GM19372 (cell line): ENCODE measurements around the gene MUC12.
"Not testable (repeated sequence)": the region's sequence is repeated elsewhere in the genome, so short reads cannot be mapped to it uniquely, and the experiment has no call there.

Source experiments
- ATAC-seq: cut with Tn5 transposase; IDR thresholded peaks from one replicate; pipeline ENCODE4 v1.9.1; 2021; ENCODE audit warnings: mild to moderate bottlenecking, low read depth, moderate library complexity; ENCODE audit not compliant: unreplicated experiment

Gene MUC12

DNA sequence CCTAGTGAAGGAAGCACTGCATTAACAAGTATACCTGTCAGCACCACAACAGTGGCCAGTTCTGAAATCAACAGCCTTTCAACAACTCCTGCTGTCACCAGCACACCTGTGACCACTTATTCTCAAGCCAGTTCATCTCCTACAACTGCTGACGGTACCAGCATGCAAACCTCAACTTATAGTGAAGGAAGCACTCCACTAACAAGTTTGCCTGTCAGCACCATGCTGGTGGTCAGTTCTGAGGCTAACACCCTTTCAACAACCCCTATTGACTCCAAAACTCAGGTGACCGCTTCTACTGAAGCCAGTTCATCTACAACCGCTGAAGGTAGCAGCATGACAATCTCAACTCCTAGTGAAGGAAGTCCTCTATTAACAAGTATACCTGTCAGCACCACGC lies 66.6 kb downstream of the MUC12 start:
- no peak for ATAC-seq

DNA sequence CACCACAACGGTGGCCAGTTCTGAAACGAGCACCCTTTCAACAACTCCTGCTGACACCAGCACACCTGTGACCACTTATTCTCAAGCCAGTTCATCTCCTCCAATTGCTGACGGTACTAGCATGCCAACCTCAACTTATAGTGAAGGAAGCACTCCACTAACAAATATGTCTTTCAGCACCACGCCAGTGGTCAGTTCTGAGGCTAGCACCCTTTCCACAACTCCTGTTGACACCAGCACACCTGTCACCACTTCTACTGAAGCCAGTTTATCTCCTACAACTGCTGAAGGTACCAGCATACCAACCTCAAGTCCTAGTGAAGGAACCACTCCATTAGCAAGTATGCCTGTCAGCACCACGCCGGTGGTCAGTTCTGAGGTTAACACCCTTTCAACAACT lies 71.9 kb downstream of the MUC12 start:
- ATAC-seq = not testable (repeated sequence)

DNA sequence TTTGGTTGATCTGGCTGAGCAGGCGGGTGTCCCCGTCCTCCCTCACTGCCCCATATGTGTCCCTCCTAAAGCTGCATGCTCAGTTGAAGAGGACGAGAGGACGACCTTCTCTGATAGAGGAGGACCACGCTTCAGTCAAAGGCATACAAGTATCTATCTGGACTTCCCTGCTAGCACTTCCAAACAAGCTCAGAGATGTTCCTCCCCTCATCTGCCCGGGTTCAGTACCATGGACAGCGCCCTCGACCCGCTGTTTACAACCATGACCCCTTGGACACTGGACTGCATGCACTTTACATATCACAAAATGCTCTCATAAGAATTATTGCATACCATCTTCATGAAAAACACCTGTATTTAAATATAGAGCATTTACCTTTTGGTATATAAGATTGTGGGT lies 89.0 kb downstream of the MUC12 start:
- ATAC-seq = no peak

DNA sequence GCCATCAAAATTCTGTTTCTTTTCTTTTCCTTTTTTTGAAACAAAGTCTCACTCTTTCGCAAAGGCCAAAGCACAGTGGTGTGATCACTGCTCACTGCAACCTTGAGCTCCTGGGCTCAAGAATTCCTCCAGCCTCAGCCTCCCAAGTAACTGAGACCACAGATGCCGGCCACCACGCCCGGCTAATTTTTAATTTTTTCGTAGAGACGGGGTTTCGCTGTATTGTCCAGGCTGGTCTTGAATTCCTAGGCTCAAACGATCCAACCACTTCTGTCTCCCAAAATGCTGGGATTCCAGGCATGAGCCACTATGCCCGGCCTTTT lies 90.2 kb downstream of the MUC12 start:
- no peak for ATAC-seq

DNA sequence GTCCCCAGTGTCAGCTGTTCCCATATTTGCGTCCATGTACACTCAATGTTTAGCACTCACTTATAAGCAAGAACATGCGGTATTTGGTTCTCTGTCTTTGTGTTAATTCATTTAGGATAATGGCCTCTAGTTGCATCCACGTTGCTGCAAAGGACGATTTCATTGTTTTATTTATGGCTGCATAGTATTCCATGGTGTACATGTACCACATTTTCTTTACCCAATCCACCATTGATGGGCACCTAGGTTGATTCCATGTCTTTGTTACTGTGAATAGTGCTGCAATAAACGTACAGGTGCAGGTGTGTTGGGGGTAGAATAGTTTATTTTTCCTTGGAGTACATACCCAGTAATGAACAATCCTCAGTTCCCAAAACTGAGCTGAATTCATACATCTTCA lies 91.6 kb downstream of the MUC12 start:
- ATAC-seq = no peak

DNA sequence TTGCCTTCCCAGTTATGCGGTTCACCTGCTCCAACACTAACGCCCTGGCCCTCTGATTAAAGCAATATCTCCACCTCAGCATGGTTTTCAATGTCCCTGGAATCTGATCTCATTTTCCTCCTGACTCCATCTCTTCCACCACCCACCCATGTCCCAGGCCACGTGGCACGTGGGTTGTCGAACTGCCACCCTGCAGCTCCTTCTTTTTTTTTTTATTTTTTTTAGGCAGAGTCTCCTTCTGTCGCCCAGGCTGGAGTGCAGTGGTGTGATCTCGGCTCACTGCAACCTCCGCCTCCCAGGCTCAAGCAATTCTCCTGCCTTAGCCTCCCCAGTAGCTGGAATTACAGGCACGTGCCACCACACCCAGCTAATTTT lies 94.8 kb downstream of the MUC12 start:
- not testable (repeated sequence) for ATAC-seq

DNA sequence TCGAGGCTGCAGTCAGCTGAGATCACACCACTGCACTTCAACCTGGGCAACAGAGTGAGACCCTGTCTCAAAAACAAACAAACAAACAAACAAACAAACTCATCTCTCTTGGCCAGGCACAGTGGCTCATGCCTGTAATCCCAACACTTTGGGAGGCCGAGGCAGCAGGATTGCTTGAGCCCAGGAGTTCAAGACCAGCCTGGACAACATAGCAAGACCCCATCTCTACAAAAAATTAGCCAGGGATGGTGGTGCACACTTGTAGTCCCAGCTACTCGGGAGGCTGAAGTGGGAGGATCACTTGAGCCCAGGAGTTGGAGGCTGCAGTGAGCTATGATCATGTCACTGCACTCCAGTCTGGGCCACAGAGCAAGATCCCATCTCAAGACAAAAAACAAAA lies 95.8 kb downstream of the MUC12 start:
- not testable (repeated sequence) for ATAC-seq

DNA sequence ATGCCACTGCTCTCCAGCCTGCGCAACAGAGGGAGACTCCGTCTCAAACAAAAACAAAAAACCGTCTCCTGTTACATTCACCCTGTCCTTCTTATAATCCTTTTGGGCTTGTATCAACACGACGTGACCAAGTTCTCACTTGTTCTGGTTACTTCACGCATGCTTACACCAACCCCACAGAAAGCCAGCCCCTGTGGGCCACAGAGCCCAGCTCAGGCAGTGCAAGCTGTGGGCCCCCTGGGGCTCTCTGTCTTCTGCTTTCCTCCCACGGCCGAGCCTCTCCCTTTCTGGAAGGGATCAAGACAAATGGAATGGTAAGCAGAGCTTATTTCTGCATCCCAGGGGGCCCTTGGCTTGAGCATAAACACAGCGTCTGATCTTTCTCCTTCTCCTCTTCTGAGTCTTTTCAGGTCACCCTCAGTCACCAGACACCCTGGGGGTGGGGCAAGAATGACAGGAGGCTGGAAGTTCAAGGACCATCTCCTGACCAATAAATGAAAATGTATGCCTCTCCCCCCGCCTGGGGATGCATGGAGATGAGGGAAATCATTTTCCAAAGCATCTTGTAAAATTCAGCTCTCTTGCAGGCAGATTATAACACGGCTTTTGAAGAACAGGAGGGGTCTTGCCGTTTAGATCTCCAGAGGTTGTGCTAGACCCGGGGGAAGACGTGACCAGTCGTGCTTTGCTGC lies 96.9 kb downstream of the MUC12 start:
- no peak for ATAC-seq

DNA sequence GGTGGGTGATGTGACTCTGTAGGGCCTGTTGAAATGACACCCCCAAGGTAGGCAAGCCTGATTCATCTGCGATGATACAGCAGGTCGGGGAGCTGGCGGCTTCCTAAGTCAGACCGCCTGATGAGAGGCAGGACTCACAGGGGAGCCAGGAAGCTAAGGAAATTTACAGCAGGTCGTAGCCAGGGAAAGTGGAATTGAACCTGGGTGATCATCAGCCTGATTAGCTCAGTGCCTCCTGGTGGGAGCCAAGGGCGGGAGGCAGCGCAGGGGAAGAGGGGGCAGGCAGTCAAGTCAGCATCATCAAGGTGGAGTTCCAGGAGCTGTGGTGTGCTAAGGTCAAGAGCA lies 97.4 kb downstream of the MUC12 start:
- ATAC-seq = no peak

DNA sequence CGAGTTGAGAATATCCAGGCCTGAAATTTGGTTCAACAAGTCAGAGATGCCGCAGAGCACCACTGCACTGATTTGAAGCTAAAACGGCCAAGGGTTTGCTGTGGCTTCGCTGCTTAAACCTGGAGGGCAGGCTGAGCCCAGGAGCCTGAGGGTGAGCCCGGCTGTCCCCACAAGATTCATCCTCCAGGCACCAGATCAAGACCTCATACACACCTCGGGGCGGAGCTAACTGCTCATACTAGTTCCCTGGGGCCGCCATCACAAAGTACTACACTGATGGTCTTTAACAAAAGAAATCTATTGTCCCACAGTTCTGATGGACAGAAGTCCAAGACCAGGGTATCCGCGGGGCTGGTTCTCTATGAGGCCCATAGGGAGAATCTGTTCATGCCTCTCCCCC lies 99.0 kb downstream of the MUC12 start:
- ATAC-seq = no peak
